CD4-positive, alpha-beta T cell treated with Interleukin-1 beta for 1 hour (primary cell): ENCODE results near the gene FAT2.

ENCODE experiments used
- DNase-seq, 2 donors: peaks; one replicate each; pipeline ENCODE4 v3.0.0-alpha.2; 2020 to 2022

Gene FAT2

GRCh38 chr5:151551985-151552384 lies 39.1 kb downstream of the FAT2 start:
- no peak for DNase-seq

- no peak for DNase-seq
Measured at GRCh38 chr5:151550146-151550545, 41.0 kb downstream of the FAT2 start.

GRCh38 chr5:151549713-151550112 lies 41.4 kb downstream of the FAT2 start:
- DNase-seq = no peak

- DNase-seq = no peak
Measured at GRCh38 chr5:151547364-151547763, 43.8 kb downstream of the FAT2 start.

- no peak for DNase-seq
Measured at GRCh38 chr5:151541571-151541970, 49.6 kb downstream of the FAT2 start.
